ENCODE data around the gene TEAD1. TPM values are rescaled to one million over a fixed set of nuclear protein-coding genes. Genes with fewer than 3 reads are reported as not detected.

The TEAD1 gene
- polyA plus RNA-seq, 1 donor (not counting 4 experiments of a cell fraction or from before 2014, with no cell fraction given) = 32.7 TPM

- Histone ChIP-seq H3K4me1 (ENCODE audit: control insufficient read depth, extremely low read depth, insufficient read depth, low read length) (peaks cover 27% of the 10 kb centered on the region), H4K20me1 (ENCODE audit: control insufficient read depth, extremely low read depth, insufficient read depth, low read length) (peaks cover 7% of the 10 kb centered on the region), H3K9ac (ENCODE audit: control insufficient read depth, extremely low read depth, insufficient read depth, low read length) (peak overlapping the region; percentile 87), H3K27me3 (ENCODE audit: control insufficient read depth, extremely low read depth, insufficient read depth, low read length) (no peaks in the 10 kb centered on the region), H2AFZ (ENCODE audit: control insufficient read depth, low read length) (no peak overlapping the region), H3K9me1 (ENCODE audit: control insufficient read depth, extremely low read depth, insufficient read depth, low read length) (no peaks in the 10 kb centered on the region), H3K9me3 (ENCODE audit: control insufficient read depth, low read depth, low read length) (no peaks in the 10 kb centered on the region), H3K4me3 (ENCODE audit: control insufficient read depth in 2 of 3, extremely low read depth in 1 of 3, insufficient read depth in 2 of 3, low read depth in 1 of 3, low read length in 3 of 3) (peak overlapping the region; percentile 61 to 80 (median 67)), H3K4me2 (ENCODE audit: control insufficient read depth, extremely low read depth, insufficient read depth, low read depth, low read length) (no peak overlapping the region), H3K79me2 (ENCODE audit: control insufficient read depth, insufficient read depth, low read length) (peaks cover 45% of the 10 kb centered on the region), H3K36me3 (ENCODE audit: control insufficient read depth in 2 of 2, extremely low read depth in 1 of 2, insufficient read depth in 2 of 2, low read length in 2 of 2) (no peaks in the 10 kb centered on the region), H3K27ac (ENCODE audit: control insufficient read depth, insufficient read depth, low read length) (peak overlapping the region; percentile 67)
- TF ChIP-seq CTCF (optimal IDR thresholded peaks at IDR 0.05 in 1 of 3, IDR thresholded peaks at IDR 0.05 in 1 of 3, conservative IDR thresholded peaks at IDR 0.05 in 1 of 3; ENCODE audit: extremely low read depth in 1 of 3, insufficient read depth in 2 of 3, low read length in 3 of 3) = no peak
- TF ChIP-seq EZH2 (IDR thresholded peaks at IDR 0.05; ENCODE audit: low read length) = no peak
- DNase-seq (ENCODE audit: low read depth, low spot score) = no peak
- dilution Hi-C loops (cut with MboI; ENCODE audit: extremely low pct_ligation_motif_present, low sequenced_read_pairs) = no loop called here
- no peak for FAIRE-seq
Measured at GRCh38 chr11:12674571-12674935, 332 bp downstream of the TEAD1 start.

- H3K4me2 ChIP-seq (ENCODE audit: control insufficient read depth, extremely low read depth, insufficient read depth, low read depth, low read length) = peak overlapping the region; percentile 84
- H3K79me2 ChIP-seq (ENCODE audit: control insufficient read depth, insufficient read depth, low read length) = peaks cover 51% of the 10 kb centered on the region
- H3K27me3 ChIP-seq (ENCODE audit: control insufficient read depth, extremely low read depth, insufficient read depth, low read length) = no peaks in the 10 kb centered on the region
- FAIRE-seq = no peak
- peak overlapping the region; percentile 67 for H3K27ac ChIP-seq (ENCODE audit: control insufficient read depth, insufficient read depth, low read length)
- no peaks in the 10 kb centered on the region for H3K9me3 ChIP-seq (ENCODE audit: control insufficient read depth, low read depth, low read length)
- H3K4me3 ChIP-seq (ENCODE audit: control insufficient read depth in 2 of 3, extremely low read depth in 1 of 3, insufficient read depth in 2 of 3, low read depth in 1 of 3, low read length in 3 of 3) = peak overlapping the region; percentile 61 to 97 (median 78)
- no peaks in the 10 kb centered on the region for H3K9me1 ChIP-seq (ENCODE audit: control insufficient read depth, extremely low read depth, insufficient read depth, low read length)
- no peak for TF ChIP-seq CTCF (optimal IDR thresholded peaks at IDR 0.05 in 1 of 3, IDR thresholded peaks at IDR 0.05 in 1 of 3, conservative IDR thresholded peaks at IDR 0.05 in 1 of 3; ENCODE audit: extremely low read depth in 1 of 3, insufficient read depth in 2 of 3, low read length in 3 of 3)
- no peak for TF ChIP-seq EZH2 (IDR thresholded peaks at IDR 0.05; ENCODE audit: low read length)
- dilution Hi-C loops (cut with MboI; ENCODE audit: extremely low pct_ligation_motif_present, low sequenced_read_pairs) = no loop called here
- no peak overlapping the region for H2AFZ ChIP-seq (ENCODE audit: control insufficient read depth, low read length)
- no peak for DNase-seq (ENCODE audit: low read depth, low spot score)
- H3K36me3 ChIP-seq (ENCODE audit: control insufficient read depth in 2 of 2, extremely low read depth in 1 of 2, insufficient read depth in 2 of 2, low read length in 2 of 2) = no peaks in the 10 kb centered on the region
- peaks cover 7% of the 10 kb centered on the region for H4K20me1 ChIP-seq (ENCODE audit: control insufficient read depth, extremely low read depth, insufficient read depth, low read length)
- H3K4me1 ChIP-seq (ENCODE audit: control insufficient read depth, extremely low read depth, insufficient read depth, low read length) = peaks cover 33% of the 10 kb centered on the region
- peak overlapping the region; percentile 87 for H3K9ac ChIP-seq (ENCODE audit: control insufficient read depth, extremely low read depth, insufficient read depth, low read length)
Measured at GRCh38 chr11:12674936-12675696, 895 bp downstream of the TEAD1 start.
